ENCODE data around the gene TATDN2. TPM values are rescaled to one million over a fixed set of nuclear protein-coding genes. Genes with fewer than 3 reads are reported as not detected.

Gene TATDN2
- total and polyA plus RNA-seq, 8 donors, result 29.1 to 42.1 (median 36.1) TPM

GRCh38 chr3:10229576-10229975 is 18.7 kb upstream of the TATDN2 start:
- intact Hi-C loops (cut with DNase I), result loop anchor here in 1 of 2 donors (10.0 kb wide), 1 partner anchor 65 kb away; the partner anchor contains the start of gene IRAK2
- Histone ChIP-seq H3K9me3 (no peaks in the 10 kb centered on the region), H3K27me3 (no peaks in the 10 kb centered on the region), H3K4me1 (peaks cover 0 to 56% of the 10 kb centered on the region in 2 donors), H3K4me3 (no peak overlapping the region), H3K36me3 (peaks cover 0 to 66% of the 10 kb centered on the region in 2 donors), H3K27ac (no peak overlapping the region)
- no peak for ATAC-seq
- no peak for DNase-seq
- TF ChIP-seq CTCF (IDR thresholded peaks at IDR 0.05), result no peak

GRCh38 chr3:10232137-10232536 is 16.1 kb upstream of the TATDN2 start:
- H3K36me3 ChIP-seq, result peaks cover 0 to 81% of the 10 kb centered on the region in 2 donors
- H3K27me3 ChIP-seq, result no peaks in the 10 kb centered on the region
- H3K4me1 ChIP-seq, result peaks cover 0 to 41% of the 10 kb centered on the region in 2 donors
- TF ChIP-seq CTCF (IDR thresholded peaks at IDR 0.05), result no peak
- H3K4me3 ChIP-seq, result no peak overlapping the region
- no peaks in the 10 kb centered on the region for H3K9me3 ChIP-seq
- peak in 1 of 4 donors; percentile 62 for DNase-seq
- intact Hi-C loops (cut with DNase I), result no loop called here
- H3K27ac ChIP-seq, result peak overlapping the region in 1 of 2 donors; percentile 73
- peak; percentile 66 for ATAC-seq

DNA sequence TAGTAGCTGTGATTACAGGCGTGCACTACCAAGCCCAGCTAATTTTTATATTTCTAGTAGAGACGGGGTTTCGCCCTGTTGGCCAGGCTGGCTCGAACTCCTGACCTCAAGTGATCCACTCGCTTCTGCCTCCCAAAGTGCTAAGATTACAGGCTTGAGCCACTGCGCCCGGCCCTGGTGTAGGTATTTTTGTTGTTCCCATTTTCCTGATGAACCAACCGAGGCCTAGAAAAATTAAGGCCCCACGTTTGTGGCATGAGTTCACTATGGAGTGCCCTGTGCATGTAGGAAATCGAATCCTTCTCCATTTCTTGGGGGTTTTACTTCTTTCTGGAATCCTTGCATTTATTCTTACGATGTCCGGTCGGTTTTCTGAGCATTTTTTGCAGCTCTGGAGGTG is 14.3 kb upstream of the TATDN2 start:
- peaks cover 0 to 83% of the 10 kb centered on the region in 2 donors for H3K36me3 ChIP-seq
- intact Hi-C loops (cut with DNase I), result no loop called here
- no peak for TF ChIP-seq CTCF (IDR thresholded peaks at IDR 0.05)
- H3K4me1 ChIP-seq, result peaks cover 0 to 23% of the 10 kb centered on the region in 2 donors
- no peak overlapping the region for H3K27ac ChIP-seq
- DNase-seq (no peak), ATAC-seq (no peak)
- H3K9me3 ChIP-seq, result no peaks in the 10 kb centered on the region
- H3K27me3 ChIP-seq, result no peaks in the 10 kb centered on the region
- no peak overlapping the region for H3K4me3 ChIP-seq

GRCh38 chr3:10234526-10235230 is 13.6 kb upstream of the TATDN2 start:
- no peaks in the 10 kb centered on the region for H3K9me3 ChIP-seq
- no peak for TF ChIP-seq CTCF (IDR thresholded peaks at IDR 0.05)
- no peaks in the 10 kb centered on the region for H3K27me3 ChIP-seq
- H3K4me3 ChIP-seq, result no peak overlapping the region
- ATAC-seq (no peak), DNase-seq (no peak)
- peaks cover 0 to 83% of the 10 kb centered on the region in 2 donors for H3K36me3 ChIP-seq
- intact Hi-C loops (cut with DNase I), result no loop called here
- H3K4me1 ChIP-seq, result peaks cover 0 to 16% of the 10 kb centered on the region in 2 donors
- H3K27ac ChIP-seq, result no peak overlapping the region

GRCh38 chr3:10235551-10235950 is 12.7 kb upstream of the TATDN2 start:
- DNase-seq (no peak), ATAC-seq (no peak)
- Histone ChIP-seq H3K4me1 (peaks cover 0 to 10% of the 10 kb centered on the region in 2 donors), H3K27me3 (no peaks in the 10 kb centered on the region), H3K9me3 (no peaks in the 10 kb centered on the region), H3K4me3 (no peak overlapping the region), H3K27ac (no peak overlapping the region), H3K36me3 (peaks cover 0 to 79% of the 10 kb centered on the region in 2 donors)
- intact Hi-C loops (cut with DNase I), result no loop called here
- TF ChIP-seq CTCF (IDR thresholded peaks at IDR 0.05), result no peak

All from left lung (tissue), 10 donors.